ENCODE results near the gene ARMC5. TPM values are rescaled to one million over a fixed set of nuclear protein-coding genes. Genes with fewer than 3 reads are reported as not detected.

ARMC5 gene, protein sequence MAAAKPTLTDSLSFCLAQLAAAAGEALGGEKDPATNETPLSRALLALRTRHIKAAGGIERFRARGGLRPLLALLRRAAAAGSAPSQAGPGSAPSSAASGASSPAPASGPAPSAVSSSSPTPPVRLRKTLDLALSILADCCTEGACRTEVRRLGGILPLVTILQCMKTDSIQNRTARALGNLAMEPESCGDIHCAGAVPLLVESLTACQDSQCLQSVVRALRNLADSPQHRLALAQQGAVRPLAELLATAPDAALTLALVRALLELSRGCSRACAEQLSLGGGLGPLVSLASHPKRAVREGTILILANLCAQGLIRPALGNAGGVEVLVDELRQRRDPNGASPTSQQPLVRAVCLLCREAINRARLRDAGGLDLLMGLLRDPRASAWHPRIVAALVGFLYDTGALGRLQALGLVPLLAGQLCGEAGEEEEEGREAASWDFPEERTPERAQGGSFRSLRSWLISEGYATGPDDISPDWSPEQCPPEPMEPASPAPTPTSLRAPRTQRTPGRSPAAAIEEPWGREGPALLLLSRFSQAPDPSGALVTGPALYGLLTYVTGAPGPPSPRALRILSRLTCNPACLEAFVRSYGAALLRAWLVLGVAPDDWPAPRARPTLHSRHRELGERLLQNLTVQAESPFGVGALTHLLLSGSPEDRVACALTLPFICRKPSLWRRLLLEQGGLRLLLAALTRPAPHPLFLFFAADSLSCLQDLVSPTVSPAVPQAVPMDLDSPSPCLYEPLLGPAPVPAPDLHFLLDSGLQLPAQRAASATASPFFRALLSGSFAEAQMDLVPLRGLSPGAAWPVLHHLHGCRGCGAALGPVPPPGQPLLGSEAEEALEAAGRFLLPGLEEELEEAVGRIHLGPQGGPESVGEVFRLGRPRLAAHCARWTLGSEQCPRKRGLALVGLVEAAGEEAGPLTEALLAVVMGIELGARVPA
- total RNA-seq: 10 to 100 TPM; 12.4 to 20.4 (median 17.6) TPM

GRCh38 chr16:31458844-31459686 lies at the start of gene ARMC5:
Gene ARMC5, plus strand, starts transcription at chr16:31459501. Its CDS starts 24 bp downstream, at chr16:31459525.
- peak; percentile 47 to 67 for TF ChIP-seq POLR2A (IDR thresholded peaks at IDR 0.05)
- TF ChIP-seq CTCF (IDR thresholded peaks at IDR 0.05): peak; percentile 36 to 69 (median 52)
- Histone ChIP-seq H3K4me3 (peak within 1 kb of the TSS; percentile 66 to 79 (median 72)), H3K36me3 (peaks cover 0 to 21% (median 0%) of the 10 kb centered on the region in 3 donors), H3K27me3 (no peaks in the 10 kb centered on the region), H3K9me3 (no peaks in the 10 kb centered on the region), H3K4me1 (peaks cover 5 to 49% (median 17%) of the 10 kb centered on the region in 4 donors), H3K27ac (peak within 1 kb of the TSS; percentile 95 to 99 (median 98))
- peak; percentile 97 to 99 (median 97) for DNase-seq

- DNase-seq: no peak
- no peaks in the 10 kb centered on the region for H3K9me3 ChIP-seq
- no peak overlapping the region for H3K4me3 ChIP-seq
- H3K27ac ChIP-seq: no peak overlapping the region
- no peaks in the 10 kb centered on the region for H3K4me1 ChIP-seq
- H3K27me3 ChIP-seq: no peaks in the 10 kb centered on the region
- no peaks in the 10 kb centered on the region for H3K36me3 ChIP-seq
- TF ChIP-seq CTCF (IDR thresholded peaks at IDR 0.05) (no peak), POLR2A (IDR thresholded peaks at IDR 0.05) (no peak)
Observed at GRCh38 chr16:31410082-31410481, 49.2 kb upstream of the ARMC5 start.

- no peaks in the 10 kb centered on the region for H3K9me3 ChIP-seq
- no peaks in the 10 kb centered on the region for H3K36me3 ChIP-seq
- no peaks in the 10 kb centered on the region for H3K27me3 ChIP-seq
- H3K4me3 ChIP-seq: no peak overlapping the region
- DNase-seq: no peak
- TF ChIP-seq POLR2A (IDR thresholded peaks at IDR 0.05): no peak
- TF ChIP-seq CTCF (IDR thresholded peaks at IDR 0.05): no peak
- no peak overlapping the region for H3K27ac ChIP-seq
- no peaks in the 10 kb centered on the region for H3K4me1 ChIP-seq
Observed at GRCh38 chr16:31411024-31411844, 48.1 kb upstream of the ARMC5 start.

DNA sequence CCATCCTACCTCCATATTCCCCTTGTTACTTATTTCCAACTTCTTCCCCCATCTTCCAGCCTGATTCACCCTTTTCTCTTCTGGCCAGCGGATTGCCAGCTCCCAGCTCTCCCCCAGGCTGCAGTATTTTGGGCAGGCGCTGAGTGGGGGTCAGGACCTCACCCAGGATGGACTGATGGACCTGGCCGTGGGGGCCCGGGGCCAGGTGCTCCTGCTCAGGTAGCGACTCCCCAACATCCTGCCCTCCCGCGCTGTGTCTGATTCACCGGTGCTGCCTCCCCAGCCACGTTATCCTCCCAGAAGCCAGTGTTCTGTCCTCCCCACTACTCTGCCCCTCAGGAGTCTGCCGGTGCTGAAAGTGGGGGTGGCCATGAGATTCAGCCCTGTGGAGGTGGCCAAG lies 46.6 kb upstream of the ARMC5 start:
- H3K36me3 ChIP-seq: no peaks in the 10 kb centered on the region
- no peak for DNase-seq
- no peak overlapping the region for H3K27ac ChIP-seq
- H3K4me1 ChIP-seq: no peaks in the 10 kb centered on the region
- H3K27me3 ChIP-seq: no peaks in the 10 kb centered on the region
- H3K4me3 ChIP-seq: no peak overlapping the region
- no peaks in the 10 kb centered on the region for H3K9me3 ChIP-seq
- TF ChIP-seq CTCF (IDR thresholded peaks at IDR 0.05): no peak
- no peak for TF ChIP-seq POLR2A (IDR thresholded peaks at IDR 0.05)
